Measurements from ENCODE around the gene DNAJC6. TPM values are rescaled to one million over a fixed set of nuclear protein-coding genes. Genes with fewer than 3 reads are reported as not detected.

DNAJC6 gene
- total and polyA plus RNA-seq, 2 of the 13 experiments (the other 11 are each of a cell fraction or from before 2014, with no cell fraction given) = 1.0 to 1.6 TPM

DNA sequence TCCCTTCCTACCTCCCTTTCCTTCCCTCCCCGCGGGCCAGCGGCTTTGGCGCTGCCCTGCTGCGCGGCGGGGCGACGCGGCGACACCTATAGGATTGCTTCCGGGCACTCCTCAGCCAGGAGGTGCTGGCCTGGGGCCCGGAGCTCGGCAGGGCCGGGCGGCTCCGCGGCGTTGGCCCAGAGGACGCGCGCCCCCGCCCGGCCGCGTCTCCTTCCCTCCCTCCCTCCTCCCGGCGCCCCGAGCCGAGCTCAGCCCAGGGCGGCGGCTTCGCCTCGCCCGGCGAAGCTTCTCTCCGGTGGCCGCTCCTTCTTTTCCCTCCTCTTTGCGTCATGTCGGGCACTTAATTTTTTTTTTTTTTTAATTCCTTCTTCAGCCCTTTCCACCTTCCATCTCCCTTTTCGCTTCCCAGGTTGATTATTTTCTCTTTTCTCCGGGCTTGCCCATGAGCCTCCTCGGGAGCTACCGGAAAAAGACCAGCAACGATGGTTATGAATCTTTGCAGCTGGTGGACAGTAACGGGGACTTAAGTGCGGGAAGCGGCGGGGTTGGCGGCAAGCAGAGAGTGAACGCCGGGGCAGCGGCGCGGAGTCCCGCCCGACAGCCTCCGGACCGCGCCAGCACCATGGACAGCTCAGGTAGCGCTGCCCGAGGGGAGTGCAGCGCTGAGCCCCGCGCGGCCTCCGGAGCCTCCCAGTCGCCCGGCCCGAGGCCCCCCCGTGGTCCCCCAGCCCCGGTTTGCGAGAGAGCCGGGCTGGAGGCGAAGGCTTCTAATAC, at the start of gene DNAJC6 (continued):
- TF ChIP-seq HDAC6 (IDR thresholded peaks at IDR 0.05; ENCODE audit: low read depth, low read length) (no peak), KDM3A (CRISPR knock-in tag; IDR thresholded peaks at IDR 0.05; ENCODE audit: low read depth) (no peak), ZFP37 (CRISPR knock-in tag; IDR thresholded peaks at IDR 0.05; ENCODE audit: borderline replicate concordance) (peak; percentile 80; the same call in 1 of the 2 replicates), BRD4 (CRISPR knock-in tag; IDR thresholded peaks at IDR 0.05) (no peak), ZNF790 (CRISPR knock-in tag; IDR thresholded peaks at IDR 0.05; ENCODE audit: borderline replicate concordance) (peak; percentile 99; the same call in 1 of the 2 replicates), NKX3-1 (CRISPR knock-in tag; IDR thresholded peaks at IDR 0.05) (peak; percentile 99), ZNF343 (CRISPR knock-in tag; IDR thresholded peaks at IDR 0.05) (peak; percentile 88; the same call in 1 of the 2 replicates), POLR2AphosphoS2 (IDR thresholded peaks at IDR 0.05; ENCODE audit: low read depth, low read length) (no peak), AGO2 (optimal IDR thresholded peaks at IDR 0.05; ENCODE audit: low read depth, low read length) (no peak), ZNF670 (CRISPR knock-in tag; IDR thresholded peaks at IDR 0.05; ENCODE audit: borderline replicate concordance) (no peak; the same call in 1 of the 2 replicates), ZBTB1 (CRISPR knock-in tag; IDR thresholded peaks at IDR 0.05; ENCODE audit: borderline replicate concordance) (peak; percentile 77; the same call in 1 of the 2 replicates), JUNB (CRISPR knock-in tag; IDR thresholded peaks at IDR 0.05; ENCODE audit: borderline replicate concordance) (no peak), KLF11 (CRISPR knock-in tag; IDR thresholded peaks at IDR 0.05) (peak; percentile 95; the same call in 1 of the 2 replicates), SP2 (CRISPR knock-in tag; IDR thresholded peaks at IDR 0.05) (no peak), ZNF34 (CRISPR knock-in tag; IDR thresholded peaks at IDR 0.05; ENCODE audit: borderline replicate concordance) (0 out of 2 replicates have a peak, but pooled peaks have one; percentile 42), MTA1 (CRISPR knock-in tag; IDR thresholded peaks at IDR 0.05; ENCODE audit: borderline replicate concordance) (peak; percentile 32; the same call in 1 of the 2 replicates)
- TF ChIP-seq, protein P1, sequence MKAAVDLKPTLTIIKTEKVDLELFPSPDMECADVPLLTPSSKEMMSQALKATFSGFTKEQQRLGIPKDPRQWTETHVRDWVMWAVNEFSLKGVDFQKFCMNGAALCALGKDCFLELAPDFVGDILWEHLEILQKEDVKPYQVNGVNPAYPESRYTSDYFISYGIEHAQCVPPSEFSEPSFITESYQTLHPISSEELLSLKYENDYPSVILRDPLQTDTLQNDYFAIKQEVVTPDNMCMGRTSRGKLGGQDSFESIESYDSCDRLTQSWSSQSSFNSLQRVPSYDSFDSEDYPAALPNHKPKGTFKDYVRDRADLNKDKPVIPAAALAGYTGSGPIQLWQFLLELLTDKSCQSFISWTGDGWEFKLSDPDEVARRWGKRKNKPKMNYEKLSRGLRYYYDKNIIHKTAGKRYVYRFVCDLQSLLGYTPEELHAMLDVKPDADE (CRISPR knock-in tag; IDR thresholded peaks at IDR 0.05) = peak; percentile 95; the same call in 1 of the 2 replicates
- TF ChIP-seq, protein P2, sequence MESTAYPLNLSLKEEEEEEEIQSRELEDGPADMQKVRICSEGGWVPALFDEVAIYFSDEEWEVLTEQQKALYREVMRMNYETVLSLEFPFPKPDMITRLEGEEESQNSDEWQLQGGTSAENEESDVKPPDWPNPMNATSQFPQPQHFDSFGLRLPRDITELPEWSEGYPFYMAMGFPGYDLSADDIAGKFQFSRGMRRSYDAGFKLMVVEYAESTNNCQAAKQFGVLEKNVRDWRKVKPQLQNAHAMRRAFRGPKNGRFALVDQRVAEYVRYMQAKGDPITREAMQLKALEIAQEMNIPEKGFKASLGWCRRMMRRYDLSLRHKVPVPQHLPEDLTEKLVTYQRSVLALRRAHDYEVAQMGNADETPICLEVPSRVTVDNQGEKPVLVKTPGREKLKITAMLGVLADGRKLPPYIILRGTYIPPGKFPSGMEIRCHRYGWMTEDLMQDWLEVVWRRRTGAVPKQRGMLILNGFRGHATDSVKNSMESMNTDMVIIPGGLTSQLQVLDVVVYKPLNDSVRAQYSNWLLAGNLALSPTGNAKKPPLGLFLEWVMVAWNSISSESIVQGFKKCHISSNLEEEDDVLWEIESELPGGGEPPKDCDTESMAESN (CRISPR knock-in tag; conservative IDR thresholded peaks at IDR 0.05) = peak; percentile 92
- TF ChIP-seq, protein P3, sequence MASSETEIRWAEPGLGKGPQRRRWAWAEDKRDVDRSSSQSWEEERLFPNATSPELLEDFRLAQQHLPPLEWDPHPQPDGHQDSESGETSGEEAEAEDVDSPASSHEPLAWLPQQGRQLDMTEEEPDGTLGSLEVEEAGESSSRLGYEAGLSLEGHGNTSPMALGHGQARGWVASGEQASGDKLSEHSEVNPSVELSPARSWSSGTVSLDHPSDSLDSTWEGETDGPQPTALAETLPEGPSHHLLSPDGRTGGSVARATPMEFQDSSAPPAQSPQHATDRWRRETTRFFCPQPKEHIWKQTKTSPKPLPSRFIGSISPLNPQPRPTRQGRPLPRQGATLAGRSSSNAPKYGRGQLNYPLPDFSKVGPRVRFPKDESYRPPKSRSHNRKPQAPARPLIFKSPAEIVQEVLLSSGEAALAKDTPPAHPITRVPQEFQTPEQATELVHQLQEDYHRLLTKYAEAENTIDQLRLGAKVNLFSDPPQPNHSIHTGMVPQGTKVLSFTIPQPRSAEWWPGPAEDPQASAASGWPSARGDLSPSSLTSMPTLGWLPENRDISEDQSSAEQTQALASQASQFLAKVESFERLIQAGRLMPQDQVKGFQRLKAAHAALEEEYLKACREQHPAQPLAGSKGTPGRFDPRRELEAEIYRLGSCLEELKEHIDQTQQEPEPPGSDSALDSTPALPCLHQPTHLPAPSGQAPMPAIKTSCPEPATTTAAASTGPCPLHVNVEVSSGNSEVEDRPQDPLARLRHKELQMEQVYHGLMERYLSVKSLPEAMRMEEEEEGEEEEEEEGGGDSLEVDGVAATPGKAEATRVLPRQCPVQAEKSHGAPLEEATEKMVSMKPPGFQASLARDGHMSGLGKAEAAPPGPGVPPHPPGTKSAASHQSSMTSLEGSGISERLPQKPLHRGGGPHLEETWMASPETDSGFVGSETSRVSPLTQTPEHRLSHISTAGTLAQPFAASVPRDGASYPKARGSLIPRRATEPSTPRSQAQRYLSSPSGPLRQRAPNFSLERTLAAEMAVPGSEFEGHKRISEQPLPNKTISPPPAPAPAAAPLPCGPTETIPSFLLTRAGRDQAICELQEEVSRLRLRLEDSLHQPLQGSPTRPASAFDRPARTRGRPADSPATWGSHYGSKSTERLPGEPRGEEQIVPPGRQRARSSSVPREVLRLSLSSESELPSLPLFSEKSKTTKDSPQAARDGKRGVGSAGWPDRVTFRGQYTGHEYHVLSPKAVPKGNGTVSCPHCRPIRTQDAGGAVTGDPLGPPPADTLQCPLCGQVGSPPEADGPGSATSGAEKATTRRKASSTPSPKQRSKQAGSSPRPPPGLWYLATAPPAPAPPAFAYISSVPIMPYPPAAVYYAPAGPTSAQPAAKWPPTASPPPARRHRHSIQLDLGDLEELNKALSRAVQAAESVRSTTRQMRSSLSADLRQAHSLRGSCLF (CRISPR knock-in tag; IDR thresholded peaks at IDR 0.05; ENCODE audit: borderline replicate concordance) = peak; percentile 86; the same call in 1 of the 2 replicates
